ENCODE measurements around the gene GALK2. TPM values are rescaled to one million over a fixed set of nuclear protein-coding genes. Genes with fewer than 3 reads are reported as not detected.
A peak's percentile ranks its signal among the peaks of the same experiment; 100 is the strongest.

Gene GALK2
- total RNA-seq, 2 donors from 2014 or later = 24.5 to 26.0 TPM

DNA sequence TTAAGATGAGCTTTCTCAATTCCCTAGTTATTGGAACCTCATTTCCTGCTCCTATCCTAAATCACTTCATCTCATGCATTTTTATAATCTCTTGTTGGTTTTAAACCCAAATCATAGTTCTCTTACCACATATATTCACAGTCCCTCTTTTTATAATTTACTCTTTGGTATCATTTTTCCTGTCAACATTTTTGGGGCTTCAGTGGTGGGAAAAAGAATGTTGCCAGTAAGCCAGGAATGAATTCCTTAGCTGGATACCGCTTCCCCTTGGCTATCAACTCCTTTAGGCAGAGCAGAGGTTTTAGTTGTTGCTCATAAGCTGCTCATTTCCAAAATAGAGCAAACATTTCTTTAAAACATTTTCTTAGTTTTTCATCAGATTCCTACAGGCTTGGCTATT, 112.3 kb downstream of the GALK2 start:
- Histone ChIP-seq H3K9me3 (no peaks in the 10 kb centered on the region), H3K27ac (no peak overlapping the region), H3K4me3 (no peak overlapping the region), H3K4me1 (no peaks in the 10 kb centered on the region), H3K36me3 (peaks cover 21% of the 10 kb centered on the region), H3K27me3 (no peaks in the 10 kb centered on the region)
- DNase-seq (ENCODE audit: low spot score) = no peak
- TF ChIP-seq, protein P1, sequence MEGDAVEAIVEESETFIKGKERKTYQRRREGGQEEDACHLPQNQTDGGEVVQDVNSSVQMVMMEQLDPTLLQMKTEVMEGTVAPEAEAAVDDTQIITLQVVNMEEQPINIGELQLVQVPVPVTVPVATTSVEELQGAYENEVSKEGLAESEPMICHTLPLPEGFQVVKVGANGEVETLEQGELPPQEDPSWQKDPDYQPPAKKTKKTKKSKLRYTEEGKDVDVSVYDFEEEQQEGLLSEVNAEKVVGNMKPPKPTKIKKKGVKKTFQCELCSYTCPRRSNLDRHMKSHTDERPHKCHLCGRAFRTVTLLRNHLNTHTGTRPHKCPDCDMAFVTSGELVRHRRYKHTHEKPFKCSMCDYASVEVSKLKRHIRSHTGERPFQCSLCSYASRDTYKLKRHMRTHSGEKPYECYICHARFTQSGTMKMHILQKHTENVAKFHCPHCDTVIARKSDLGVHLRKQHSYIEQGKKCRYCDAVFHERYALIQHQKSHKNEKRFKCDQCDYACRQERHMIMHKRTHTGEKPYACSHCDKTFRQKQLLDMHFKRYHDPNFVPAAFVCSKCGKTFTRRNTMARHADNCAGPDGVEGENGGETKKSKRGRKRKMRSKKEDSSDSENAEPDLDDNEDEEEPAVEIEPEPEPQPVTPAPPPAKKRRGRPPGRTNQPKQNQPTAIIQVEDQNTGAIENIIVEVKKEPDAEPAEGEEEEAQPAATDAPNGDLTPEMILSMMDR (IDR thresholded peaks at IDR 0.05) = no peak

DNA sequence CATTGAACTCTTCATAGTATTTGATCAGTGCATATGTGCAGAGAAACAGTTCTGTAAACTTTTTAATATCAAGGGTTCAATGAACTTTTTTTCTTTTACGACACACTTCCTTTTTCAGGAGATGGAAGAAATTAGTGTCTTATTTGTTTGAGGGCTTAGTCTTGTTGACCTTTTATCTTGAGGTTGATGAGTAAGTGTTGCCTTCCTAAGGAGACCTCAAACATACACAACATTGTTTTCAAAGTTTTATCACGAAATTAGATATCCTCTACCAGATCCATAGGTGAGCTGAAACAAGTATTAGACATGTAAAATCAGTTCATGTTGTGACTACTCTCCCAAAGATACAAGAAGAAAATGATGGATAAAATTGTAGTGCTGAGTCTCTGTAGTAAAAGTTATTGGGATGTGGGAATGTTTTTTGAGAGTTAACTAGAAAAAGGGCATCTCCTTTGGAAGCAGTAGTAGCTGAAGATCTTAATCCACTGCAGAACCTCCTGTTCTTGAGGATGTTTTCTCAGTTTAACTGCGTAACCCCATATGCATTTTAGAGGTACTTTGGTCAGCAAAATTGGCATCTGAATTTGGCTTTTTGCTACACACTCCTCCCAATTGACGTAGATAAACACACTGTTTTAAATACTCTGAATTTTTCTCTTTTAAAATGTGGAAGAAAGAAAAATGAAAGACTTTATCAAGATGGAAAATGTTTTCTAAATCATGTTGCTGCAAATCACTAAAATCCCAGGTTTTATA, 116.8 kb downstream of the GALK2 start:
- Histone ChIP-seq H3K27ac (peak overlapping the region in 1 of 2 donors; percentile 20), H3K36me3 (peaks cover 21% of the 10 kb centered on the region), H3K4me3 (no peak overlapping the region), H3K27me3 (no peaks in the 10 kb centered on the region), H3K9me3 (no peaks in the 10 kb centered on the region), H3K4me1 (no peaks in the 10 kb centered on the region)
- no peak for DNase-seq (ENCODE audit: low spot score)
- TF ChIP-seq, protein P1 (IDR thresholded peaks at IDR 0.05) = no peak

DNA sequence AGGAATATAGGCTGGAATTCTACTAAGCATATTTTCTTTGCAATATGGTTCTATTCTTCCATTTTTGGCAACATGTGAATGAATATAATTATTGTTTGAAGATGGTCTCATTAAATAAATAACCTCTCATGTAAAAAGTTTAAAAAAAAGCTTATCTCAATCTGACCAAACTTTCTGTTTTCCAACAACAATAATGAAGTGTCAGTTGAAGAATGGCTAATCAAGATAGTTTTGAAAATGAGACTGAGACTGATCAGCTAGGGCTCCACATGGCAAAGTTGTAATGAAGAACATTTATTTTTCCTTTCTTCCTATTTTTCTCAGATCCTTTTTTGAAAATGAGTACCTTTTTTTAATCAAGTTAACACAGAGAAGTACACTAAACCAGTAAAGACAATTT, 117.4 kb downstream of the GALK2 start:
- Histone ChIP-seq H3K36me3 (peaks cover 25% of the 10 kb centered on the region), H3K27ac (no peak overlapping the region), H3K27me3 (no peaks in the 10 kb centered on the region), H3K4me1 (no peaks in the 10 kb centered on the region), H3K9me3 (no peaks in the 10 kb centered on the region), H3K4me3 (no peak overlapping the region)
- no peak for DNase-seq (ENCODE audit: low spot score)
- TF ChIP-seq, protein P1 (IDR thresholded peaks at IDR 0.05) = no peak

DNA sequence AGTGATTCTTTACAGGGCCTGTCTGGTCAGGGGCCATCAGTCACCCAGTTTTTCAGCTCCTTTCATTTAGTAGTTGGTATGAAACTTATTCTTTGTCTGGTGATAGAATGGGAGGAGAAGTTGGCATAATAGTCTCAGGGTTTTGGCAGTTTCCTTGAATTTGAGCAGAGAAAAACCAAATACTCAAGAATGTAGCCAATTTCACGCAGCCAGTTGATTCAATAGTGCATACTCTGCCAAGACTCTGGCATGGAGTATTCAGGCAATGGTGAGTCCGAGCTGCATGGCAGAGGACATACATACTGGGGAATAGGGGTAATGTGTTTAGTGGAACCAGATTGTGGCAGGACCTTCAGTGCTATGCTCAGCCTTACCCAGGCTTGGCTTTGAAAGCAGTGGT, 118.3 kb downstream of the GALK2 start:
- Histone ChIP-seq H3K9me3 (no peaks in the 10 kb centered on the region), H3K36me3 (peaks cover 30% of the 10 kb centered on the region), H3K27me3 (no peaks in the 10 kb centered on the region), H3K4me3 (no peak overlapping the region), H3K4me1 (no peaks in the 10 kb centered on the region), H3K27ac (no peak overlapping the region)
- TF ChIP-seq, protein P1 (IDR thresholded peaks at IDR 0.05) = no peak
- DNase-seq (ENCODE audit: low spot score) = no peak

DNA sequence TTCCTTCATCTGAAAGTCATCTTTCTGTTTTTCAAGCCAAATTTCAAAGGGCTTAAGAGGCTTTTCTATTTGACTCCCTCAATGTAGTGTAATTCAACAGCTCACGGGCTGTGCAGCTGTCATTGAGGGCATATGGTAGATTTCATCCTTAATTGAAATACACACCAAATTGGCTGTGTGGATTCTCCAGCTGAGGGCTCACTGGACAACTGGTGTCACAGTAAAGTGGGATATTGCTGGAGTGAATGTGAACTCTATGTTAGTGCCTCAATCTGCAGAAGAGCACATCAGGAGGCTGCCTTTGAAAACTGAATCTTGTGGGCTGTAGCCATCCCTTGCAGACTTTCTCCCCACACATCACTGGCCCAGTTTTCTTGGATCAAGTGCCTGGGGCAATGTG, 120.1 kb downstream of the GALK2 start:
- Histone ChIP-seq H3K9me3 (no peaks in the 10 kb centered on the region), H3K27me3 (no peaks in the 10 kb centered on the region), H3K27ac (no peak overlapping the region), H3K4me3 (no peak overlapping the region), H3K4me1 (no peaks in the 10 kb centered on the region), H3K36me3 (peaks cover 15% of the 10 kb centered on the region)
- no peak for DNase-seq (ENCODE audit: low spot score)
- TF ChIP-seq, protein P1 (IDR thresholded peaks at IDR 0.05) = no peak

DNA sequence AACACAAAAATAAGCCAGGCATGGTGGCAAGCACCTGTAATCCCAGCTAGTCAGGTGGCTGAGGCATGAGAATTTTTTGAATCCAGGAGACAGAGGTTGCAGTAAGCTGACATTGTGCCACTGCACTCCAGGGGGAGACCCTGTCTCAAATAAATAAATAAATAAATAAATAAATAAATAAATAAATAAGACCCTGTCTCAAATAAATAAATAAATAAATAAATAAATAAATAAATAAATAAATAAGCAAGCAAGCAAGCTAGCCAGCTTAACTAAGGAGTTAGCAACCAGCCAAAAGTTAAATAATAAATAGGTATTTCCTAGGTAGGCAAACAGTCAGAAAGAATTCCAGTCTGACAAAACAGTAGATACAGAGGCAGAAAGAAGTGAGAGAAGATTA, 123.9 kb downstream of the GALK2 start:
- Histone ChIP-seq H3K27ac (no peak overlapping the region), H3K27me3 (no peaks in the 10 kb centered on the region), H3K36me3 (peaks cover 14% of the 10 kb centered on the region), H3K4me3 (no peak overlapping the region), H3K4me1 (no peaks in the 10 kb centered on the region), H3K9me3 (peaks cover 0 to 7% of the 10 kb centered on the region in 2 donors)
- no peak for DNase-seq (ENCODE audit: low spot score)
- TF ChIP-seq, protein P1 (IDR thresholded peaks at IDR 0.05) = no peak
